Brain pericyte (primary cell): ENCODE data around the gene RPL29.

Experiments
- DNase-seq: peaks from one replicate; pipeline ENCODE4 v3.0.0-alpha.2; 2012; ENCODE audit warnings: low read depth, low spot score

Gene RPL29

GRCh38 chr3:51947215-51947900 lies 48.3 kb downstream of the RPL29 start:
- DNase-seq: no peak

DNA sequence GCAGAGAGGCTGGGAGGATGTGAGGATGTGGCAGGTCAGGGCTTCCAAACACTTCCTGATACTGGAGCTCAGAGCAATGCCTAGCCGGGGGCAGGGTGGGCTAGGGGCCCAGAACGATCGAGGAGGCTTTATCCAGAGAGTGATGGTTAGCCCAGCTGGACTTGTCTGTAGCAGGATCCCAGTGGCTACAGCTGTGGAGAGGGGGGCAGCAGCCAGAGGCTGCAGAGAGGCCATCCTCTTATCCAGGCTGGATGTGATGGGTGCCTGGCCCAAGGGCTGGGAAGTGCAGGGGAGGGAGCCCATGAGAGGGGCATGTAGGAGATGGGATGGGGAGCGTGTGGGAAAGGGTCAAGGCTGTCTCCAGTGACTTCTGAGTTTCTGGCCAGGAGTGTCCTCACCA lies 48.9 kb downstream of the RPL29 start:
- no peak for DNase-seq

- no peak for DNase-seq
Observed at GRCh38 chr3:51945926-51946705, 49.6 kb downstream of the RPL29 start.

DNA sequence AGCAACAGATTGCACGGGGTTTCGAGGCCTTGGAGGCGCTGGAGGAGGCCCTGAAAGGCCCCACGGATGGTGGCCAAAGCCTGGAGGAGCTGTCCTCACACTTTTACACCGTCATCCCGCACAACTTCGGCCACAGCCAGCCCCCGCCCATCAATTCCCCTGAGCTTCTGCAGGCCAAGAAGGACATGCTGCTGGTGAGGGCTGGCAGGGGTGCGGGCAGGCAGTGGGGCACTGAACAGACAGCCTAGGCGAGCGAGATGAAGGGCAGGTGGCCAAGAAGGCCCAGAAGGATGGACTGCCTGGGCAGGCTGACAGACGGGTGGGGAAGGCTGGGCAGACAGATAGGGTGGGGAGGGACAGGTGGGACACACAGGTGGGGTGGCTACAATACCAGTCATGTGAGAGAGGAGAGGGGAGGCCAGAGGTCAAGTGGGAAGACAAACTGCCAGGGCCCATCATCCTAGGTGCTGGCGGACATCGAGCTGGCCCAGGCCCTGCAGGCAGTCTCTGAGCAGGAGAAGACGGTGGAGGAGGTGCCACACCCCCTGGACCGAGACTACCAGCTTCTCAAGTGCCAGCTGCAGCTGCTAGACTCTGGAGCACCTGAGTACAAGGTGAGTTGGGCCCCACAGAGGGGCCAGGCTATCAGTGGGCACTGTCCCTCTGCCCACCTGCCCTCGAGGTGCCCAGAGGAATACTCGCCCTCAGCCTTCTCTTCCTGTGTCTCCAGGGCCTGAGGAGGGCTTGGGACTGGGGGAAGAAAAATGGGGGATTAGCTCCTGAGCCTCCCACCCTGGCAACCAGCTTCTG lies 50.5 kb downstream of the RPL29 start:
- no peak for DNase-seq

DNA sequence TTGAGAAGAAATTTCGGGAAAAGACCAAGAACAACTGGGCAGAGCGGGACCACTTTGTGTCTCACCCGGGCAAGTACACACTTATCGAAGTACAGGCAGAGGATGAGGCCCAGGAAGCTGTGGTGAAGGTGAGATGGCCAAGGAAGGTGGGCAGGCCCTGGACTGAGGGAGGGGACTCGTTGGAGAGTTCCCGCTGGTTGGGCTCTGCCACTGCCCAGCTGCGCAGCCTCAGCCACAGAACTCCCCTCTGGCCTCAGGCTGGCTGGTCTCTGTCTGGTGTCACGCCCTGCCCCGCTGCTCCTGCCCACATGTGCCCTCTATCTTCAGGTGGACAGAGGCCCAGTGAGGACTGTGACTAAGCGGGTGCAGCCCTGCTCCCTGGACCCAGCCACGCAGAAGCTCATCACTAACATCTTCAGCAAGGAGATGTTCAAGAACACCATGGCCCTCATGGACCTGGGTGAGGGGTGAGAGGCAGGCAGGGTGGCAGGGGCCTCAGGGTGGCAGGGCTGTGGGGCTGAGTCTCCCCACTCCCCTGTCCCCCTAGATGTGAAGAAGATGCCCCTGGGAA lies 51.2 kb downstream of the RPL29 start:
- DNase-seq: no peak
